SW480 (cell line): ENCODE data around the gene GFM1.

ENCODE experiments used
- DNase-seq: peaks from one replicate; pipeline ENCODE4 v3.0.0-alpha.2; 2016; ENCODE audit warnings: low spot score

GFM1 gene

DNA sequence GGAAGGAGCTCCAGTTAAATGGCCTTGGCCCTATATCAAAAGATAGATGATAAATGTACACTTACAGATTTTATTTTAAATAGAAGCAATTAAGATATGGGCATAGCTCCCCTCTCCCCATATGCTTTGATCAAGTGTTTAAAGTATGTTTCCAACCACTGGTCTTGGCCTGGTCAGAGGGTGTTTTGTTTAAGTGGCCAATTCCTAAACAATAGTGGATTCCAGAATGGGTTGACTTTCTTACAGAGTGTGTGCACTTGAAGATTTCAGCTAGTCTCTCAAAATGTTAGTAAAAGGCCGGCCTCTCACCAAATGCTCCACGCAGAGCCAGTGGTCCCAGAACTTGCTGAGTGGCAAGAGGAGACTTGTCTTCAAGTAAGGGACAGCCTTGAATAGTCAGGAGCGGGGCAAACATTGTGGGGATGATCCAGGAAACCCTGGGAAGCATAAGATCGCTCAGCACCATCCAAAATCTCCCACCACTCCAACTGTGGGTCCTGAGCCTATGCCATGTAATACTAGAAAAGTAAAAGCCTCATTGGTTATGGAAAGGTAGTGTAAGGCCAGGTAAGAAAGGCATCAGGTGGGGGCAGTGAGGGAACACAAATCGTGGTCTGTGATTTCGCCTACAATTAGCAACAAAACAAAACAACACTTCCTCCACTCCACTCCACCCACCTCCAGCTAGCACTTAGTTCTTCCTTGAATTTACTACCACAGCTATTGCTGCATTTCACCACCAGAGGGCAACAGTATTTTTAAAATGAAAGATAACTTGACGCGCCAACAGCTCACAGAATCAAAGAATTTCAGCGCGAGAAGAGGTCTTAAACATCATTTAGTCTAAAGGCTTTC lies 83.1 kb downstream of the GFM1 start:
- DNase-seq = peak; percentile 52

DNA sequence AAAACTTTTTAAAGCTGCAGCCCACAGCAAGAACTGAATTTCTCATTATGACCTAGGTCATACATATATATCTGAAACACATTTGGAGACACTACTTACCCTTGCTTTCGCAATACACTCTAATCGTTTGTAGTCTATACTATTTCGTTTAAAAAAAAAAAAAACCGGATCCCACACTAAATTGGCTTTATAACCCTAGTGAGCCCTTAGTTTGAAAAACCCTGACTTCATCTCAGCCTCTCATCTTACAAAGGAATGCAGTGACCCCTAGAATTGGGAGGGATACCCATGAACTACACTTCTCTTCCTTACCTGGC lies 83.7 kb downstream of the GFM1 start:
- DNase-seq = no peak

DNA sequence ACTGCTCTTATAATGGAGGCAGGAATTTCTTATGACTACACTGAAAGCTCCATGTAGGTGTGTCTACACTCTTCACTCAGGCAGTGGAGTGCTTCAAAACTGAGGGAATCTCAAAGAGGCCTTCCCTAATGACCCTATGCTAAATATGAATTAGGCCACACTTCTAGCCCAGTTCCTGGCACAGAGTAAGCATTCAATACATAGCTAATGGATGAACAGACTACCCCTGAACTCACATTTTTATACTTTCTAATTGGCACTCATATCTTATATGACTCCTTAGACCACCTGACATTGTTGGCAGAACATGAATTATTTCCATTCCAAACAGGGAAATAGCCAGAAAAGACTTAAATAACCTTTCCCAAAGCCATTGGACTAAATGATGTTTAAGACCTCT lies 84.5 kb downstream of the GFM1 start:
- DNase-seq = no peak

DNA sequence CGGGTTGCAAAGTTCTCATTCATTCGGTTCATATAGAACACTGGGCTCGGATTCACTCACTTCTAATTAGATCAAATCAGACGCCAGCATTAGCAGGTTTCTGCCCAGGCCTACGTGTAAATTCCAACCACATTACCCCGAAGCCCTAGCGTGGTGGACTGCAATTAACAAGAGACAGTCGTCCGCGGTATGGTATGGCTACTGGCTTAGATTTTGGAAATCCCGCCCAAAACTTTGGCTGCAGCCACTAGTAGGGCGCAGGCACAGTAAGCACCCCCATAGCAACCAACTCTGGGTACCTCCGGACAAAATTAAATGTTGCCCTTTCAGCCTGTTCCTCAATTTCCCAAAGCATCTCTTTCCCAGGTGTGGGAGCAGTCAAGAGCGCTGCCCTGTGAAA lies 87.2 kb downstream of the GFM1 start:
- no peak for DNase-seq

DNA sequence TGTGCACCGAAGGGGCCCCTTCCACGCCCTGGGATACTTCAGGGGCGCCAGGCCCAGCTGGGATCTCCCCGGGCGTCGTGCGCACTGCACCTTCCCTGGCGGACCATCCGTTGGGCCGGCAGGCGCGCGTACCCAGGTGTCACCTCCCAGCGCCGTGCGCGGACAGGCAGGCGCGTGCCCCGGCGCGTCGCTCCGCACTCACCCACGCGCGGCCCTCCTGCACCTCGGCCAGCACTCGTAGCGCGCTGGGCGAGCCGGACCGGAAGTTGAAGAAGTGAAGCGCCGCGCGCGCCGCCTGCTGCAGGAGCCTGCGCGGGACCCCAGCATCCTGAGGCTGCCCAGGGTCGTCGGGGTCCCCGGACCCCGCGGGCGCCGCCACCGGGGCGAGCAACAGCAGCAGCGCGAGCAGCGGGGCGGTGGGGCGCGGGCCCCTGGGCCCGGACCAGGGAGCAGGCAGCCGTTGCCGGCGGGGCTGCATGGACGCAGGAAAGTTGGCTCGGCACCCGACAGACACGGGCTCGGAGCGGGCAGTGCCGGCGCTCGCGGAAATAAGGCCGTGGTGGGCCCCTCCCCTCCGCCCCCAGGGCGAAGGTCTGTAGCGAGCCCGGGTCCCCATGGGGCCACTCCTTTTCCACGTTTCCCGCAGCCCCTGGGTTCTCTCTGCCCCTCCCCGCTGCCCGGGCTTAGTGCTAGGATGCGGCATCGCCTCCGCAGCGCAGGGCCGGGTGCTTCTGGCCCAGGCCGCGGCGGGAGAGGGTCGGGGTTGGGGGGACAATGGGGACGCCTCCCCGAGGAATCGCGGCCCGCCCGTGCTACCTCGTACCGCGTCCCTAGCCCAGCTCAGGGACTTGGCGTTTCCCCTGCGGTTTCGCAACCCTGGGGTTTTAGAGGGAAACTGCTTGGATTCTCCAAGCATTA lies 87.9 kb downstream of the GFM1 start, which contains the start of gene RARRES1:
Gene RARRES1 (minus strand): TSS at position 520 of the 918 bp plus-strand sequence. CDS start 42 bp downstream, at position 478.
- DNase-seq = peak; percentile 20

DNA sequence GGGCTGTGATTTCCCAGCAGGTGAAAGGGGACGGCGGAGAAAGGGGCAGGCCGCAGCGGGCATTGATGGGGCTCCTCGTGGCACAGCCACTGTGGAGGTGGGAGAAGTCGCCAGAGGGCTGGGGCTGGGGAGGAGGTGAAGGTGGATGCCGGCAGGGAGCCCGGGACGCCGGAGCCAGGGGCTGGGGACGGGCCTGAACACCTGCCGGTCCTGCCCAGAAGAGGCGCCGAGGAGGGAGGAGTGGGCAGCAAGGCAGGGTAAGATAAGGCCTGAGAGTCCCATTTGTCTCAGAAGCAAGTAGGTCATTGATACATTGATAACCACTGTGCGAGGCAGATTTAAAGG lies 88.5 kb downstream of the GFM1 start:
- no peak for DNase-seq

DNA sequence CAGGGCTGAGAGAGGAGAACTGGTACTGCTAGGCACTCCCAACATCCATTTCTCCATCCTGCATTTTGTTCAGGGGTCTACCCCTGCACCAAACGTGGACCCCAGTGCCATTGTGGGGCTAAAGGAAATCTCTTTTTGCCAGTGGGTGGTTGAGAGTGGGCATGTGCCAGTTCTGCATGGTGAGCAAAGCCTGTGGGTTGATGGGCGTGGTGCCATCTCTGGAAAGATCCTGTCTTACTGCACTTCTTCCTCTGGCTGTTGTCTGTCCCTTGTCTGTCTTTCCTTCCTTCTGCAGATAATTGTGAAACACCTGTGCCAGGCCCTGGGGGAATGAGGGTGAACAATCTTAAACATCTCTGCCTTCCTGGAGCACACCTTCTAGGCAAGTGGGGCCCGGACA lies 89.3 kb downstream of the GFM1 start:
- DNase-seq = no peak

DNA sequence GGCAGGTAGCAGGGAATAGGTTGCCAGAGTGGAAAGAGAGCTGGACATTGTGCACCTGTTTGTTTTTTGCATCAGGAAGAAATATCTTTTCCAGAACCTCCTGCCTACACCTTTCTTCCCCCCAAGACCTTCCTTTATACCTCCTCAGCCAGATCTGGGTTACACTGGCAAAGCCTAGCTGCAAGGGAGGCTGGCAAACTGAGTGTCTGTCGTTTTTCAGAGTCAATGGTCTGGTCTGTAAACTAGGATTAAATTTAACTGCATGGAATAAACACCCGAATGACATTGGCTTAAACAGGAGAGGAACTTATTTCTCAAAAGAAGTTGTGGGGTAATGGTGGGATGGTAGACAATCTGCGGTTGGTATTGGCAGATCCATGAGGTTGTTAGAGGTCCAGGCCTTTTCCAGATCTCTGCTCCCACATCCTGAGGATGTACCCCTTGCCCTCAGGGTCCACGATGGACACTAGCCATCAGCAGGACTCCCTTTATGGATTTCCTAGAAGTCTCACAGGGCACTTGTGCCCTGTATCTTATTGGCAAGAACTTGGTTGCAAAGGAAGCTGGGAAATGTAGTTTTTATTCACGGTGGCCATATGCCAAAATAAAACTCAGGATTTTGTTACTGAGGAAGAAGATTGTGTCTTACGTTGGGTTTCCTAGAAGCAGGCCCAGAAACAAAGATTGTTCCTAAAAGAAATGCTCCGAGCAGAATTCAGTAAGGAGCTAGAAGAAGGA lies 91.1 kb downstream of the GFM1 start:
- DNase-seq = no peak

DNA sequence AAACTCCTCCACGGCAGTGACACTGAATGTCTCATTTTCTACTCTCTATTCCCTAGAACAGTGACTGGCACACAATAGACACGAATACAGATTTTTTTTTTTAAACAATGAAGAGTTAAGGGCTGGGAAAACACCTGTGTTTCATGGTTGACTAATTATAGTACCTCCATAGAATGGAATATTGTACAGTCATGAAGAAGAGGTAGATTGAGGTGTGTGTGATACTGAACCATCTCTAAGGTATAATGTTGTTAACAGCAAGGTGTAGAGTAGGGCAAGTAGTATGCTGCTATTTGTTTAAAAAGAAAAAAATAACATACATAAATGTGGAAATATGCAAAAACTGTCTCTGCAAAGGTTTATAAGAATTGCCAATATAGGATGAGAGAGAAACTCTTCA lies 93.1 kb downstream of the GFM1 start:
- no peak for DNase-seq

DNA sequence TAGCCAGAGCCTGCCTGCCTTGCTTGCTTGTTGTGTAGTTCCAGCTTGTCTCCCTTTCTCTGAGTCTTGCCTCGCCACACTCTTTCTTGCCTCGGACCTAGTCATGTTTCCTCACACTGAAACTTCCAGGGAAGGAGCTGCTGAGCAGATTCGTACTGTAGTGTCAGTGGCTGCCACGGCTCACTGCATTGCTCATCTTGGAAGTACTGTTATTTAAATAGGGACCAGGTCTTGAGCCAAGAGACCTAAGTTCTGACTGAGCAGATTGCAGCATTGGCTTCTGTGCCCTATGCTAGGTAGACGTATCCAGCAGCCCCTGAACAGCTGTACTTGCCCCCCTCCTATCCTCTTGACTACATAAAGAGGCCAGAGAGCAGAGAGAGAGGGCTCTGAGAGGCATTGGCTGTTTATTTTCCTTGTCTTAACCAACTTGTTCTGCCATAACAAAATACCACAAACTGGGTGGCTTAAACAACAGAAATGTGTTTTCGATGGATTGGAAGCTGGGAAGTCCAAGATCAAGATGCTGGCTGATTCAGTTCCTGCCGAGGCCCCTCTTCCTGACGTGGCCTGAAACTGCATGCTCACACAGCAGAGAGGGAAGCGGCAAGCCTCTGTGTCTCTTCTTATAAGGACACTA lies 93.8 kb downstream of the GFM1 start:
- no peak for DNase-seq

DNA sequence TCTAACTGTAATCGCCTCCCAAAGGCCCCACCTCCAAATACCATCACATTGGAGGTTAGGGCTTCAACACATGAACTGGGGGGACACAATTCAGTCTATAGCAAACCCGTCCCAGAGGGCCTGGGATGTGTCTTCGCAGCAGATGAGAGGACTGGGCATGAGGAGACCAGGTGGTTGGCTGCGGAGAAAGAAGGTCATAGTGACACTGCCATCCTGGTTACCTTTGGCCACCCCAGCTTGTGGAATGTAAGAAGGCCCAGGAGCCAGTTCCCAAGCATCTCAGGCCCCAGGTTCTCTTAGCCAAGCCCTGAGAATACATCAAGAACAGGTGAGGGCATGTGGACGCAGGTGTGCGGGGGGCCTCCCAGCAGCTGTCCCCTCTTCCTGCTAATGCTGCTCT lies 94.3 kb downstream of the GFM1 start:
- DNase-seq = no peak

DNA sequence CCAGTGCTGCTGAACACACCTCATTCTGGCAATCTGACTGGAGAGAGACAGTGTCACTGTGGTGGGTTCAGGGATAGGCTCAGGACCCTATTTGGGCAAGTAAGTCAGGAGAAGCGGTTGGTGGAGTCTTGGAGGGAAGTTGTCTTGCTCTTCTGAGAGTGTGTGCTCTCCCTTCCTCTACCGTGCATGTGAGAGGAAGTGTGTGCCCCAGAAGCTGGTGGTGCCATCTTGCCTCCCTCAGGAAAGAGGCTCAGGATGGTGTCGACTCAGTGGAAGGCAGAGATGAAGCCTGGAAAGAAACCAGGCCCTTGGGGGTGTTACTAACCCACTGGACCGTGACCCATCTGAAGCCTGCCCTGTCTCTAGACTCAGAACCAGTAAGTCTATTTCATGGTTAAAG lies 94.8 kb downstream of the GFM1 start:
- DNase-seq = no peak

DNA sequence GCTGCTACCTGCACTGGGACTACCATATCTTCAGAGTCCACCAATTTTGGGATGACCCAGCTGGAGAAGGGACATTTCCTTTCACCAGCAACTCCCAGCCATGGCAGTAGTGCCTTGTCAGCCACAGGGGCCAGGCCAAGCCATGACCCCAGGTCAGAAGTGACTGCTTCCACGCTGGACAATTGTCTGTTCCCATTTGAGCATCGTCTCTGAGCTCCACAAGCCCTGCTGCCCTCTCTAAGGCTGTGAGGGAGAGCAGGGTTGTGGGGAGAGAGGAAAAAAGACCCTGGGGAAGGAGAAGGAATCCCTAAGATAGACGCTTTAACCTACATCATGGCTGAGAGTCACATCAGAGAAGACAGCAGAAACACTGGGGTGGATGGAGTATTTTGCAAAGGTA lies 95.3 kb downstream of the GFM1 start:
- no peak for DNase-seq
